ENCODE results near the gene CLTB.

The CLTB gene

DNA sequence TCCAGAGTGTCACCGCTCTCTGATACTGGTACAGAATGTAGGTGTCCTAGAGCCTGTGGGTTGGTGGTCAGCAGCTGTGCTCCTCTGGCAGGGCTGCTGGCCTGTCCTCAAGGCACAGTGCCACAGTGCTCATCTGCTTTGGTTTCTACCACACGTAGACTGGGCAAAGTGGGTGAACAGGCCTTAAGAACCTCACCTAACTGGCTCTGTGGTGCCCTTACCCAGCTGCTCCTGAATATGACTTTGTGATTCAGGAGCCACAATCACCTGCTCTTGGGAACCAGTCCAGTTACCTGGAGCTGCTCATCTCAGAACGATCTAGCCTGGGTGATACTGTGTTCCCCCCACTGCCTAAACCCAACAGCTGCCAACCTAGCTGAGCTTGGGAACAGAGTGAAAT is 34.4 kb downstream of the CLTB start:
- DNase-seq (ENCODE audit: low read depth), result no peak

DNA sequence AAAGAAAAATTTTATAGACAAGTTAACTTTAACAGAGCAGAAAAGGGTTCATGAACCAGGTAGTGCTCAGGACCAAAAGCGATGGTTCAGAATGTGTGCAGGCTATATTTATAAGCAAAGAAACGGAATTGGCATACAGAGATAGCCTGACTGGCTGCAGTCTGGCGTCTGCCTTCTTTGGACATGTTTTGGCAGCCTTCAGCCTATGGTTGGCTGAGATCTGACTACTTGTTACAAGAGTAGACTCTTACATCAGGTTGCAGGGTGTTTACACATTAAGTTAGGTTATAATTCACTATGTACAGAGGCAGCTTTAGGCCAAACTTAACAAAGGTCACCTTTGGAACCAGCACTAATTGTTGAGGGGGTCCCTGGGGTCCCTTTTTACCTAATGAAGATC is 34.9 kb downstream of the CLTB start:
- DNase-seq (ENCODE audit: low read depth), result no peak

DNA sequence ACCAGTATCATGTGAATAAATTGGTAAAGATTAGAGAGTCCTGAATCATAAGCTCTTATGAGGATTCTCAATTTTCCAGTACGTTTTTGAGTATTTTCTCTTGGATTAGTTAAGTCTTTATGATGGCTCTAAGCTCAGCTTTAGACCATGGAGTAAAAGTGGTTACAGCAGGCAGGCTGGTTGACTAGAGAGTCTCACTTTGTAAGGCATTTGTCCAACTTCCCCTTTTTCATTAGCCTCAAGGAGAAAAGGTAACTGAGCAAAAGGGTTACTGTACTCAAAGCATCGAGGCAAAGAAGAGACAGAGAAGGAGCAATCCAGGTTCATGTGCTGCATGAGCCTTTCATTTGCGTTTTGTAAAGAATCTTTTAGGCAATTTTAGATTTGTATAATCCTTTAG is 36.5 kb downstream of the CLTB start:
- no peak for DNase-seq (ENCODE audit: low read depth)

DNA sequence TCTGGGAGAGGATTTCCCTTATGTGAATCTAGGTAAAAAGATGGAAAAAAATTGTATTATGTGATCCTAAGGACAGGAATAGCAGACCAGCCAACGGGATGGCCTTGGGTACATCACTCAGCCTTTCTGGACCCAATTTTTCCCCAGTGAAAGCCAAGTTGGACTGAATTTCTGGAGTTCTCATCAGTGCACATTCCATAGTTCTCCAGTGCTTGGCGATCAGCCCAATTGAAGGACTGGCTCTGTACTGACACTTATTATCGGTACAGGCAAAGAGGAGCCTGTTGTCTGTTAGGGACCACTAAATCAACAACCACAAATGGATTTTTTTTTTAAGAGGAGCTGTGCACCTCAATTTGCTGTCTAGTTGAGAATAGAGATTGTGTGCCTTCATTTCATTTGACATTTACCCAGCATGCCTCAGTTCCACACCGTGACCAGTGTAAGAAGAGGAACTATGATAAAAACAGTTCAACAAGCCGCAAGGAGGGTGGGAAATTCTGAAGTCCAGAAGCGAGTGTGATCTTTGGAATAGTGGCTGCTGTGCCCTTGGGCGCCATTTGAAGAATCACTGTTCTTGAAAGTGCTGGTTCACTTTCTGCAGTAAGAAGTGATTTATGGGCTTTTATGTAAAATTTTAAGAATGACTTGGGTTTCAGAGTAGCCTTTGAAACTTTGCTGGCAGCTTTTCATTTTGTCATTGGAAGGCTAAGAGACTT is 43.1 kb downstream of the CLTB start:
- no peak for DNase-seq (ENCODE audit: low read depth)

DNA sequence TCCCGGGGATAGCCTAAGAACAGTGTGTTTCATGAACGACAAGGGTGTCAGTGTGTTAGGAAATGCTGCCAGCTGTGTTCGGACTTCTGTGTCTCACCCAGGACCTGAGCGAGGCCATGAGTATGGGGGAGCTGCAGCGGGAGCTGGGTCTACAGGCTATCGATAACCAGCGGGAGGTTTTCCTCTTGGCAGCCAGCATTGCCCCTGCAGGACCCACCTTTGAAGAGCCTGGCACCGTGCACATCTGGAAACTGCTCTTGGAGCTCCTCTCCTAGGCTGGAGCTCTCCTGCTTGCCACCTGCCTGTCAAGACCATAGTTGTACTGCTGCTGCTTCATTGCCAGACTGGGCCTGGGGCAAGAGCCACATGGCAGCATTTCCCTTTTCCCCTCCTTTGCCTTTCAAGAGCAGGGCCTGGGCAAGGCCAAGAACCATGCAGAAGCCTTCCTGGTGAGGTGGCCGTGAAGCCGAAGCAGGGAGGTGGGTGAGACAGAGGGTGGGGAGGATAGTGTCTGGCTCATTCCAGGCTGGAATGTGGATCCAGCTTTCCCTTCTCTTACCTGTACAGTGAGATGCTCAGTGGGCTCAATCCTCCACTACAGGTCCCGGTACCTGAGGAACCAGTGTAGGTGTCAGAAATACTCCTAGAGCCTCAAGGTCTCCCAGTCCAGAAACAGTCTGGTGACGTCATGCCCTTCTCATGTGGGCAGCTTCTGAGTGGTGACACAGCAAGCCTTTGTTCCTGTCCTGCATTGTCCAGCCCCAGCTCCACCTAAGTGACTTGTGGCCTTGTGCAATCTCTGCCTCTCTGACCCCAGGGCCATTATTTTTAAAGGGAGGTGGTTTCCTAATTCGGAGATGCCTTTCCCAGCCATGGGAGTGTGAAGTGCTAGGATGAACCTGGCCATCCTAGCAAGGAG is 44.5 kb downstream of the CLTB start:
- no peak for DNase-seq (ENCODE audit: low read depth)

DNA sequence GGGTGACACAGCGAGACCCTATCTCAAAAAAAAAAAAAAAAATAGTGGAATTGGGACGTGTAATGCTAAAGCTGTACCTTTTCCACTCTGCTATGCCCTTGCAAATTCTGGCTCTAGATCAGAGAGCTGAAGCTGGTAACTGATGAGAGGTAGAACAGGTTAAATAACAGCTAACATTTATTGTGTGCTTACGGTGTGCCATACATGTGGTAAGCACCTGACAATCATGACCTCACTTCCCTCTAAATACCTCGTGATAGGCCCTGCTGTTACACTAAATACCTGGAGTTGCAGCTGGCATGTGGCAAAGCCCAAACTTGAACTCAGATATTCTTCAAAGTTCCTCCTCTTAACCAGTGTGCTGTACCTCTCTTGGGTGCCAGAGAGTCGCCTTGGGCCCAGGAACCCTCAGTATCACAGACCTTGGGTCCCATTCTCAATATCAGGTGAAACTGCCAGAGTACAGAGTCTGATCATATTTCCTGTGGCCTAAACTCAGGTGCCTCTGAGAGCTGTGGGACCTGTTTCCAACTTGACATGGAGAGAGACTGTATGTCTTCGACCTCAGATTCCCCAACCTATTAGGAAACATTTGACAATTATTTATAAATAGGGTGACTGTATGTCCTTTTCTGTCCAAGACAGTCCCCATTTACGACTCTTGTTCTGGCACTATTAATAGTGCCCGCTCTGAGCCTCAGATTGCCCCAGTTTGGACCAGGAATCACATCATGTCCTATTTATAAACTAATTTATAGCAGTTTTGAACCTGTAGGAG is 46.2 kb downstream of the CLTB start:
- DNase-seq (ENCODE audit: low read depth), result no peak

DNA sequence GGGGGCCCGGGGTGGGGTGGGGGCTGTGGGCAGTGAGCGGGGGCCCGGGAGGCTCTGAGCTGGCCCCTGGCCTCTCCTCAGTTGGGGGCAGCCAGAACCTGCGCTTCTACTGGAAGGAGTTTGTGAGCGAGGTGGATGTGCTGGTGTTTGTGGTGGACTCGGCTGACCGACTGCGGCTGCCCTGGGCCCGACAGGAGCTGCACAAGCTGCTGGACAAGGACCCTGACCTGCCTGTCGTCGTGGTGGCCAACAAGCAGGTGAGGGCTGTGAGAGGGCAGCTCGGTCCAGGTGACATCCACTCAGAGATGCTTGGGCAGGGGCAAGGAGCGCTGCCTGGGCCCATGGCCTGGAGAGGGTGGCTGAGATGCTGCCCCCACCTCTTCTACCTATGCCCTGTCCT is 47.6 kb downstream of the CLTB start:
- DNase-seq (ENCODE audit: low read depth), result no peak

DNA sequence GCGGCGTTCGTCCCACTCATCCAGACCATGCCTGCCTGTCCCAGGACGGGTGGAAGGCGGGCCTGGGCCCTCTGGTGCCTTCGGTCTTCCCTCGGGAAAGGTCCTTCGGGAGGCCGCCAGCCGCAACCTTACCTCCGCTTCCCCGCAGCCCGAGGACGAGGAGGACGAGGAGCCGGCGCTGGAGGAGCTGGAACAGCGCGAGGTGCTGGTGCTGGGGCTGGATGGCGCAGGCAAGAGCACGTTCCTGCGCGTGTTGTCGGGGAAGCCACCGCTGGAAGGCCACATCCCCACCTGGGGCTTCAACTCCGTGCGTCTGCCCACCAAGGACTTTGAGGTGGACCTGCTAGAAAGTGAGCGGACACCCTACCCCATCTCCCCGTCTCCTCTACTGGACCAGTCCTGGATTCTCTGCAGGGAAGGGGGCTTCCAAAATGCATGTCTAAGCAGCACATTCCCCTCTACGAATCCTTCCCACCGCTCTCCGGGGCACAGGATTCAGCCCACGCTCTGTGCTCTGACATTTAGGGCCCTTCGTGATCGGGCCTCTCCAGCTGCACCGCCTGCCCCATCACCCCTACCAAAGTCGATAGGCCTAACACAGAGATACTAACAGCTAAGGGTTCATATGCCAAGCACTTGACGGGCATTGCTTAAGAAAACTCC is 50.0 kb downstream of the CLTB start:
- DNase-seq (ENCODE audit: low read depth), result no peak

DNA sequence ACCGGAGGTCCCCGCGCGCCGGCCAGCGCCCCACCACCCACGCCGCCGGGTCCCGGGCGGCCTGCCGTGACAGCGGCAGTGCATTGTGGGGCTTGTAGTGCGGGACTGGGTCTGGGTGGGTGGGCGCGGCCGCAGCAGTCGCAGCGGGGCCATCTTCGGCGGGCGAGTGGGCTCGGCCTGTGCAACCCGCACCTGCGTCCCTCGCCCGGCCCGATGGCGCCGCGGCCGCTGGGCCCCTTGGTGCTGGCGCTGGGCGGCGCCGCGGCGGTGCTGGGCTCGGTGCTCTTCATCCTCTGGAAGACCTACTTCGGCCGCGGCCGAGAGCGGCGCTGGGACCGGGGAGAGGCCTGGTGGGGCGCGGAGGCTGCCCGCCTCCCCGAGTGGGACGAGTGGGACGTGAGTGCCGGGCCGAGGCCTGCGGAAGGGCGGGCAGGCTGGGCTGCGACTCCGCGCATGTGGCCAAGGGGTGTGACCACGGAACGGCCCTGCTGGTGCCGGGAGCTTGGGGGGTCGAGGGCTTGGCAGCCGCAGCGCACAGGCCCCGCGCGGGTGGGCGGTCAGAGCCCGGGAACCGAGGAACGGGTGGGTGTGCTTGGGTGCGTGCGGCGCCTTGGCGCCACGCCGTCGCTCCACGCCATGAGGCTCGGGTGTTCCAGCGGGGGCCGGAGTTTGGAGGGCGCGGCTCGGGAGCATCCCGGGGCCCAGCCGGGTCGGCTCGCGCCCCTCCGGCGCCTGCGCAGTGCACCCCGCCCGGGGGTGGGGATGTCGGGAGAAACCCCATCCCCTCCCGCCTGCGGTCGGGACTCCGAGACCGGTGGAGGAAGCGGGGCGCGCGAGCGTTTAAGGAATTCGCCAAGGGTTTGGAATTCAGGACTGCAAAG is 50.7 kb downstream of the CLTB start, which contains the start of gene ARL10:
ARL10 (plus strand) TSS at position 137 of the 881 bp plus-strand sequence; CDS start at position 214, 77 bp downstream.
- DNase-seq (ENCODE audit: low read depth), result peak; percentile 40

DNA sequence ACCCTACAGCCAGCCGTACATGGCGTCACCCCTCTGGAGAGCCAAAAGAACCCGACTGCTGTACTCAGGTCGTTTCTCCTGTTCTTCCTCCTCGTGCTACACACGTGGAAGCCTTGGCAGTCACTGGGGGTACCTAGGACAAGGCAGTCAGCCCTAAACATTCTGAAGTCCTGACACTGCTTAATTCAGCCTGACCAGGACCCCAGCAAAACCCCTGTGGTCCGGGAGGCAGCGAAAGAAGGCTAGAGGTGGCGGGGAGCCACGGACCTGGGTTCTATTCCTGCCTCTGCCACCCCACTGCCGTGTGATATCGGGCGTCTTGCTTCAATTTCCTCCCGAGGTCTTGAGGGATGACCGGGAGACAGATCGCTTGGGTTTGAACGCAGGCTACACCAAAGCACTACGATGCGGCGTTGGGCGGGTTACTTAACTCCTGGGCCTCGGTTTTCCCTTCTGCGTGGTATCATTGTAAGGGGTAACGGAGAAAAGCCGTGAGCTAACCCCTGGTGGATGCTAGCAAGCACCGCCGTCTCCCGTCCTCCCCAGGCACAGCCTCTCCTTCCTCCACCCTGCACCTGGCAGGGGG is 51.5 kb downstream of the CLTB start:
- DNase-seq (ENCODE audit: low read depth), result no peak

DNA sequence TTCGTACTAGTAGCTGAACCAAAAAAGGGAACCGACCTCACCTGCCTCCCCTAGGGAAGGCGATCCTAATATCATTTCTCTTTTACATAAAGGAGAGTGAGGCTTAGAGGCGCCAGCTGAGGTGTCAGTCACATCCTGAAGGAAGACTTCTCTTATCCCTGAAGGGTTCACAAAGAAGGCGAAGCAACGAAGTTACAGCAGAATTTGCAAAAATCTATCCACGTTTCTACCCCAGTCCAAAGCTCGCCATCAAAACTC is 54.2 kb downstream of the CLTB start:
- no peak for DNase-seq (ENCODE audit: low read depth)

DNA sequence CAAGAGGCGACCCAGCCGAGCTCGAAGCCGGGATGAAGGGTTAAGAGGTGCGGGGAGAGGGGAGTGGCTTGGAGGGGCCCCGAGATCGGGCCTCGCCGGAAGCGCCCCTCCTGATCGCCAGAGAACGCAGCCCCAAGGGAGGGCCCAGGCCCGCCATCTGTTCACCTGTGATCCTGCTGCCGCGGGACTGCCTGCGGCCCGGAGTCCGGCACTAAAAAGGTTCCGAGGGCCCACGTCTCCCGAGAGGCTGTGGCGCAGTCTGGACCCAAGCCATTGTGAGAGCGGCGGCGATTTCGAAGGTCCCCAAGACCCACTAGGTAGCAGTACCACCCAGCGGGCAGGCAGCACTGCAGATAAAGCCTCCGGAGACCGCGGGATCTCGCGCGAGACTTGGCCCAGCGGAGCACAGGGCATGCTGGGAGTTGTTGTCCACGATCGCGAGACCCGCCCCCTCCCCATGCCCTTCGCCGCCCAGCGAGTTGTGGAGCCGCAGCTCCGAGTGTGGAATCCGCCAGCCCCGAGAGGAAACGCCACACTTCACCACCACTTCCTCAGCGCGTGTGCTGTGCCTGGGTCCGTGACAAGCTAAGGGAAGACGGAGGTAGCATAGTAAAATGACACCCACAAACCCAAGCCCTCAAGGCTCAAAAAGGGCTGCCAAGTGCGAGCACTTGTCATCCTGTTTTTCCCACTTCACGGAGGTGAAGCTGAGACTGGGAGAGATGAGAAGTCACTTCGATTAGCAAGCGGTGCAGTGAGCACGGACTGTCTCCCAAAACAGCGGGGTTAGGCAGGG is 54.7 kb downstream of the CLTB start, which contains the start of gene KIAA1191:
KIAA1191 (minus strand) TSS at position 328 of the 796 bp plus-strand sequence. CDS start 2,256 bp downstream, outside the sequence.
- peak; percentile 73 for DNase-seq (ENCODE audit: low read depth)

DNA sequence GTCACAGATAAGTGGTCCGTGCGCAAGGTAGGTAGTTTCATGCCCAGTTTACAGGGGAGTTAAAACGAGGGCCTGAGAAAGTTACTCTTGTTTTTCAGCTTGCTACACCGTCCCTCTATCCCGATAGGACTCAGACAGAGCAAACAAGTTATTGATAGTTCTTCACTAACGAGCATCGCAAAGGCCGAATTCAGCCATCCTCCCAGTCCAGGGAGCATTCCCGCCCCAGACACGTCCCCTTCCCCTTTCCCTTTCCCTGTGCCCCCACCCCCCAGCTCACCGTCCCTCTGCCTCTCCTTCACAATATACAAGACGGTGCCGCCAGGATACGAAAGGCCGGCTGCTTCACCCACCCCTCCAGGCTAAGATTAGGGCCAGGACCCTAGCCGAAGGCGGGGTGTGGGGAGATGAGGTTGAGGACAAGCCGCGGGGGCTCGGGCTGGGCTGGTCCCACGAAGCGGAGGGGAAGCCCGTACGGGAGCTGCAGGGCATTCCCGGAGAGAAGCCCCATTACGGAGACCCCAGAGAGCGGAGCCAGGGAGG is 55.4 kb downstream of the CLTB start:
- no peak for DNase-seq (ENCODE audit: low read depth)

DNA sequence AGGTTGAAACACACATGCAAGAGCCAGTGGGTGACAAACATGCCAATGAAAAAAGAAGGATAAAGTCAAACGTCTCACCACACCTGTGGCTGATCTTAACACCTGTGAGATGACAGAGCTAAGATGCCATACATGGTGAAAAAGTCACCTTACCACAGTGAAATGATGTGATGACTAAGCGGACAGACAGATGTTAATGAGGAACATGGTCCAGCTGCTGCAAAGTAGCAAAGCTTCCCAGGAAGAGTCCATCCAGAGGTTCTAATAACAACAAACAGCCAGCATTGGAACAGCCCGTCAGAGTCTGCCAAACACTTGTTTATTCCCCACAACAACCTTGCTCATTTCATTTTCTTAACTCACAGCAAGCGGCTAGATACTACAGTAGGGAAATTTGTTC is 56.7 kb downstream of the CLTB start:
- DNase-seq (ENCODE audit: low read depth), result no peak

DNA sequence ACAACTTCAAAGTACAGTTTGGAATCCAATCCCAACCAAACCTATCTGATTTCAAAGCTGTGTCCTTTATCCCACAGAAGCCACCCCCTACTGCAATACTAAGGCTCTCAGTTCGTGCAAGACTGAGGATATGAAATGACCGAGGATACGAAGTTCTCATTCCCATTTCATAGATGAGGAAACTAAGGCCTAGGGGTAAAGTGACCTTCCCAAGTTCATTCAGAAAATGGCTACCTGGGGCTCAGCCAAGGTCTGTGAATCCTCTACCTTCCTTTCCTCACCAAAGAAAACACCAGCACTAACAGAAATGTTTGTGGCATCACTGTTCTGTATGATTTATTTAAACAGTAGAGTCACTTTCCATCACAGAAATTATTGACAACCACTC is 60.2 kb downstream of the CLTB start:
- DNase-seq (ENCODE audit: low read depth), result no peak

DNA sequence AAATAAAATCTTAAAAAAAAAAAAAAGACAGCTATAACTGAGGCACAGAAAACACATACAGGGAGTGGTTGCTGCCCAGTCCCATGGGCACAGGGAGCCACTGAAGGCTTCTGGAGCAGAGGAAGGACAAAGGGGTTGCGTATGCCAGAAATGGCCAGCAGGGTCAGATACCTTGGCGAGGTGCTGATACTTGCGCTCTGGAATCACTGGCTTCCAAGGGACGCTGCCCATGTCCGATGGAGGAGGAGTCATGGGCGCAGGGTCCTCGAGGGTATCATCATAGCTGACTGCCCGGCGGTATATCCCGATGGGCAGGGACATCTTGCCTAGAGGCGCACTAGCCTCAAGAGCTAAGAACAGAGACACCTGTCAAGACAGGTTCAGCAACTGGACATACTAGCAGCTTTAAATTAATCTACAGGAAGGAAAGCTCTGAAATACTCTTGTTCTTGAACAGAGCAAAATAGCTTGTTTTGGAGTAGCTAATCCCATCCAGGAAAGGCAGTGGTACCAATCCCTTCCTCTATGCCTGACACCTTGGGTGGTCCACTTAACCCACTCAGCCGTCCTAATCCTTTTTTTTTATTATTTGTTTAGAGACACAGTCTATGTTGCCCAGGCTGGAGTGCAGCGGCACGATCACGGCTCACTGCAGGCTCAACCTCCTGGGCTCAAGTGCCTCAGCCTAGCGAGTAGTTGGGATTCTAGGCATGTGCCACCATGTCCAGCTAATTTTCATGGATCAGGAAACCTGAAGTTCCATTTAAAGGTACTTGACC is 60.8 kb downstream of the CLTB start:
- DNase-seq (ENCODE audit: low read depth), result no peak

DNA sequence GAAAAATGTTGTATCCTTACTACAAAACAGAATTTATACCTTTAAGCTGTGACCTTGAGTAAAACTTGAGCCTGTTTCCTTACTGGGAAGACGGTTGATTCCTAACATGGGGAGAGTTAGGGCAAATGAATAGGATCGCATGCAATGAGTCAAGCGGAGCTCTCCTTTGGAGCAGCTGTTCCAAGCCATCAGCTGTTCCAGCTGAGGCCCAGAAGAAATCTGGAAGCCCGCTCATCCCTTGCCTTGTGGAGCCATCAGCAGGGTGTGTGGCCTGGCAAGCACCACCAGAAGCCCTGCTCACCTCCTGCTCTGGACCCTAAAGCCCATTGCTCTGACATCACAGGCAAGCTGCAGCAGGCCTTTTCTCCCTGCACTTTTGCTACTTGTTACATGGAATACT is 62.8 kb downstream of the CLTB start:
- no peak for DNase-seq (ENCODE audit: low read depth)

DNA sequence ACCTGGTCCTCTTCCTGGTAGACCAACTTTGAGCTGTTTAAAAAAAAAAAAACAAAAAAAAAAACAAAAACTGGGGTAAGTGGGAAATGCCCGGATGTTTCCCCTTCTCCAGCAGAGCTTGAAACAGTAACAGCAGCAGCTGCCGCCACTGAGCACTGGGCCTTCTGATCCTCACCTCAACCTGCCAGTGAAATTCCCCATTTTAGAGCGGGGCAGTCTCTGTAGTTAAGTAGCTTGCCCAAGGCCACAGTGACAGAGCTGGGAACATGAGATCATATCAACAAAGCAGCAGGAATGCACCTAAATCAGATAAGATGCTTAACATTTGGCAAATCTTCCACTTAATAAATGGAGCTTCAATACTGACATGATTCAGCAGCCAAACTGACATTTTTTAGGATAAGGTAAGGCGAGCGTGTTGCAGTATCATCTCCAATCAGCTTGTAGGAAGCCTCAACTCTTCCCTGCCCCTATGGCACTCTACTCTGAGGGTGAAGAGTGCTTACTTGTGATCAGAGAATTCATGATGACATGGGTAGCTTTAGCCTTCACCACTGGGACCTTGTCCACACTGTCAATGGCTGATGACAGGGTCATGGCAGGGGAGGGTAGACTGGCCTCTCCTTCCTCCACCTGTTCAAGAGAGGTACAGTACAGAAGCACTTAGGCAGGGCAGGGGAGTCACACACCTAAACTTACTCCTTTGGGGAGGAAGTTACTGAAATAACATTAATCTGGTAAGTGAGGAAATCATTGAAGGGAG is 64.0 kb downstream of the CLTB start:
- DNase-seq (ENCODE audit: low read depth), result no peak

Measured in stimulated activated CD8-positive, alpha-beta memory T cell treated with anti-CD3 and anti-CD28 coated beads, Interleukin-15, amount 100 ng/mL, for 24 hours (primary cell).